ENCODE data around the gene HOXA10. TPM values are rescaled to one million over a fixed set of nuclear protein-coding genes. Genes with fewer than 3 reads are reported as not detected.

The HOXA10 gene
- total RNA-seq, 1 donor from 2014 or later: 0.12 TPM

DNA sequence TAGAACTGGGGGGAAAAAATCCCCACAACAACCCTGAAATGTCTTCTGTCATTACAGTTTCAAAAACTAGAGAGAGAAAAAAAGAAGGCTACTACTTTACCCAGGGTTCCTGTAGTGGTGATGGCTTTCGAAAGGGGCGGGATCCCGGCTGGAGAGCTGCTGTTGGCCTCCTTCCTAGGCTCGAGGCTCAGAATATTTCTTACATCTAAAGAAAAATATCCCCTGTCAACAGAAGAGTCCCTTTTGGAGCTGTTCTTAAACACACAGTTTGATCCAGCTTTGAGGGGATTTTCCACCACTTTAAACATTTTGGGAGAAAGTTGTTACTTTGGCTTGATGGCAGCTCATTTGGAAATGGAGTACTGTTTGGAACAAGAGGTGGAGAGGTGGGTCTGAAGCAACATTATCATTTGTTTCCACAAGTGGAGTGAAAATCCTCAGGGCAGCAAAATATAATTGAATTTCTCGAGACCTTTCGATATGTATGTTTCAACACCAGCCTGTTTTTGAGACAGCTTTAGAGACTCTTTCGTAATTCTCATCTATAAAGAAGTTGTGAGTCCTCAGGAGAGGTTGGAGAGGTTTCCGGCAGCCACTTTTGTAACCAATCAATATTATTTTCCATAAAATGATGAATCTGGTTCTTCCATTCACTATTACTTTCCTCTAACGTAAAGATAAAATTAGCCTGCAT, 20.7 kb upstream of the HOXA10 start:
- H3K27me3 Mint-ChIP-seq (ENCODE audit: low read depth): peaks cover 77% of the 10 kb centered on the region
- DNase-seq (ENCODE audit: low spot score): no peak
- peaks cover 9% of the 10 kb centered on the region for H3K4me1 Mint-ChIP-seq (ENCODE audit: low read depth)
- H3K9me3 Mint-ChIP-seq (ENCODE audit: low read depth): no peaks in the 10 kb centered on the region
- no peak overlapping the region for H3K4me3 Mint-ChIP-seq (ENCODE audit: unreplicated experiment)
- no peak for TF ChIP-seq CTCF (IDR thresholded peaks at IDR 0.05)
- H3K27ac Mint-ChIP-seq (ENCODE audit: unreplicated experiment): no peak overlapping the region
- H3K36me3 Mint-ChIP-seq (ENCODE audit: low read depth): peaks cover 4% of the 10 kb centered on the region

GRCh38 chr7:27194002-27194352, 19.9 kb upstream of the HOXA10 start:
- no peak for DNase-seq (ENCODE audit: low spot score)
- Mint-ChIP-seq H3K27ac (ENCODE audit: unreplicated experiment) (no peak overlapping the region), H3K4me3 (ENCODE audit: unreplicated experiment) (no peak overlapping the region), H3K4me1 (ENCODE audit: low read depth) (peaks cover 11% of the 10 kb centered on the region), H3K9me3 (ENCODE audit: low read depth) (no peaks in the 10 kb centered on the region), H3K36me3 (ENCODE audit: low read depth) (peaks cover 4% of the 10 kb centered on the region), H3K27me3 (ENCODE audit: low read depth) (peaks cover 82% of the 10 kb centered on the region)
- TF ChIP-seq CTCF (IDR thresholded peaks at IDR 0.05): no peak

- H3K27ac Mint-ChIP-seq (ENCODE audit: unreplicated experiment): no peak overlapping the region
- peaks cover 82% of the 10 kb centered on the region for H3K27me3 Mint-ChIP-seq (ENCODE audit: low read depth)
- peaks cover 16% of the 10 kb centered on the region for H3K4me1 Mint-ChIP-seq (ENCODE audit: low read depth)
- no peak overlapping the region for H3K4me3 Mint-ChIP-seq (ENCODE audit: unreplicated experiment)
- no peak for DNase-seq (ENCODE audit: low spot score)
- no peaks in the 10 kb centered on the region for H3K9me3 Mint-ChIP-seq (ENCODE audit: low read depth)
- peaks cover 5% of the 10 kb centered on the region for H3K36me3 Mint-ChIP-seq (ENCODE audit: low read depth)
- no peak for TF ChIP-seq CTCF (IDR thresholded peaks at IDR 0.05)
Observed at GRCh38 chr7:27193335-27194001, 19.3 kb upstream of the HOXA10 start.

- TF ChIP-seq CTCF (IDR thresholded peaks at IDR 0.05): no peak
- no peaks in the 10 kb centered on the region for H3K9me3 Mint-ChIP-seq (ENCODE audit: low read depth)
- H3K27me3 Mint-ChIP-seq (ENCODE audit: low read depth): peaks cover 82% of the 10 kb centered on the region
- peak overlapping the region; percentile 57 for H3K4me3 Mint-ChIP-seq (ENCODE audit: unreplicated experiment)
- no peak overlapping the region for H3K27ac Mint-ChIP-seq (ENCODE audit: unreplicated experiment)
- DNase-seq (ENCODE audit: low spot score): no peak
- peaks cover 4% of the 10 kb centered on the region for H3K36me3 Mint-ChIP-seq (ENCODE audit: low read depth)
- peaks cover 23% of the 10 kb centered on the region for H3K4me1 Mint-ChIP-seq (ENCODE audit: low read depth)
Observed at GRCh38 chr7:27192546-27193334, 18.6 kb upstream of the HOXA10 start.

DNA sequence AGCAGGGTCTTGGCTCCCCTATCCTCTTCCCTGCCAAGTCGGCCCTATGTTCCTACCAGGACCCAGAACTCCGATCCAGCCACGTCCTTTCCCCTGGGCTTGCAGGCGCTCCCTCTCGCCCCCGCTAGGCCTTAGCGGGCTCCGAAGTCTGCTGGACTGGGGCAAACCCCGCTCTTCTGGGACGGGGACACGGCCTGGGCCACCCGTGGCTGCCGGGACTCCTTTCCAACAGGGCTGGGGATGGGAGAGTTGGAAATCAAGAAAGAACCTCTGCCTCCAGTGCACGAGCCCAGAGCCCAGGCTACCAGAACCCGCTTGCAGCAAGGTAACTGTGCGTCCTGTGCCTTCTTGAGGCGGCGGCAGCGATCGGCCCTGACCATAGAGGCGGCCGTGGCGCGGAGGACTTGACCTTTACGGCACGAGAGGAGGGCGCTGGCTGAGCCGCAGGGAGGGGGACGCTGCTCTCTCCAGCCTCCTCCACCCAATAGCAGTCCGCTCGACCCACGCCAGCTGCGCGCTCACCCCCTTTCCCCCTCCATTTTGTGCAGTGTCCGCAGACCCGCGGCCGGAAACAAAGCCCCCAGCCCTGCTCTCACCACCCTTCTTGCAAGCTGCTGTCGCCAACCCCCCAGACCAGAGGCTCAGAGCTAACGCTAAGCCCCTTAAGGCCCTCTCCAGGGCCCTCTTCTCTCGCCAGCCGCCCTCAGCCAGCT, 17.9 kb upstream of the HOXA10 start:
- no peak for DNase-seq (ENCODE audit: low spot score)
- no peaks in the 10 kb centered on the region for H3K9me3 Mint-ChIP-seq (ENCODE audit: low read depth)
- TF ChIP-seq CTCF (IDR thresholded peaks at IDR 0.05): no peak
- H3K27ac Mint-ChIP-seq (ENCODE audit: unreplicated experiment): no peak overlapping the region
- peaks cover 81% of the 10 kb centered on the region for H3K27me3 Mint-ChIP-seq (ENCODE audit: low read depth)
- peak overlapping the region; percentile 47 for H3K4me3 Mint-ChIP-seq (ENCODE audit: unreplicated experiment)
- H3K4me1 Mint-ChIP-seq (ENCODE audit: low read depth): peaks cover 24% of the 10 kb centered on the region
- peaks cover 4% of the 10 kb centered on the region for H3K36me3 Mint-ChIP-seq (ENCODE audit: low read depth)

Data from chondrocyte (in vitro differentiated cells).